C4-2B (cell line): ENCODE measurements around the gene MYH10.

Experiments used
- H3K27ac ChIP-seq: fragments of 450-650 bp; 2 replicates; pipeline ENCODE4 v1.5.1; 2017
- CTCF ChIP-seq: fragments of 450-650 bp; conservative IDR thresholded peaks from 2 replicates; pipeline ENCODE4 v1.5.1; 2017; ENCODE audit warnings: mild to moderate bottlenecking
- ZFX ChIP-seq: fragments of 450-650 bp; IDR thresholded peaks from 2 replicates; pipeline ENCODE4 v1.6.1; 2017

Gene MYH10

GRCh38 chr17:8619294-8619693, 11.2 kb downstream of the MYH10 start:
- no peak overlapping the region for H3K27ac ChIP-seq

GRCh38 chr17:8618825-8619224, 11.7 kb downstream of the MYH10 start:
- TF ChIP-seq ZFX (no peak), CTCF (no peak)
- H3K27ac ChIP-seq: no peak overlapping the region

More at GRCh38 chr17:8619294-8619693, 11.2 kb downstream of the MYH10 start:
- TF ChIP-seq ZFX (no peak), CTCF (no peak)

- no peak for TF ChIP-seq CTCF
- no peak for TF ChIP-seq ZFX
- peak overlapping the region; percentile 45; the same call in 1 of the 2 replicates for H3K27ac ChIP-seq
Observed at GRCh38 chr17:8614988-8615387, 15.5 kb downstream of the MYH10 start.

- TF ChIP-seq CTCF (no peak), ZFX (no peak)
- H3K27ac ChIP-seq: peak overlapping the region; percentile 43; the same call in 1 of the 2 replicates
Observed at GRCh38 chr17:8611619-8612298, 18.8 kb downstream of the MYH10 start.

GRCh38 chr17:8611137-8611536, 19.4 kb downstream of the MYH10 start:
- H3K27ac ChIP-seq: peak overlapping the region; percentile 56; the same call in 1 of the 2 replicates
- no peak for TF ChIP-seq ZFX
- TF ChIP-seq CTCF: no peak

- no peak for TF ChIP-seq ZFX
- no peak for TF ChIP-seq CTCF
- H3K27ac ChIP-seq: peak overlapping the region; percentile 56; the same call in 1 of the 2 replicates
Observed at GRCh38 chr17:8610558-8610957, 20.0 kb downstream of the MYH10 start.

- no peak overlapping the region; the same call in 1 of the 2 replicates for H3K27ac ChIP-seq
Observed at GRCh38 chr17:8609910-8610309, 20.6 kb downstream of the MYH10 start.

More at GRCh38 chr17:8609910-8610309, 20.6 kb downstream of the MYH10 start:
- no peak for TF ChIP-seq CTCF
- TF ChIP-seq ZFX: no peak
